ENCODE results near the gene DHX36.

The DHX36 gene

GRCh38 chr3:154285221-154285620 is 39.1 kb downstream of the DHX36 start:
- H3K4me3 ChIP-seq (ENCODE audit: low read depth, low read length): no peak overlapping the region

GRCh38 chr3:154280161-154280560 is 44.1 kb downstream of the DHX36 start:
- H3K4me3 ChIP-seq (ENCODE audit: low read depth, low read length): no peak overlapping the region

- H3K4me3 ChIP-seq (ENCODE audit: low read depth, low read length): no peak overlapping the region
These were observed 48.3 kb downstream of the DHX36 start for GRCh38 chr3:154275965-154276364.

GRCh38 chr3:154275292-154275691 is 49.0 kb downstream of the DHX36 start:
- H3K4me3 ChIP-seq (ENCODE audit: low read depth, low read length): no peak overlapping the region

GRCh38 chr3:154274348-154274747 is 49.9 kb downstream of the DHX36 start:
- no peak overlapping the region for H3K4me3 ChIP-seq (ENCODE audit: low read depth, low read length)

GRCh38 chr3:154273381-154273780 is 50.9 kb downstream of the DHX36 start:
- H3K4me3 ChIP-seq (ENCODE audit: low read depth, low read length): no peak overlapping the region

GRCh38 chr3:154254527-154254926 is 69.8 kb downstream of the DHX36 start:
- H3K4me3 ChIP-seq (ENCODE audit: low read depth, low read length): no peak overlapping the region

GRCh38 chr3:154252759-154253638 is 71.3 kb downstream of the DHX36 start:
- H3K4me3 ChIP-seq (ENCODE audit: low read depth, low read length): no peak overlapping the region

- no peak overlapping the region for H3K4me3 ChIP-seq (ENCODE audit: low read depth, low read length)
These were observed 72.7 kb downstream of the DHX36 start for GRCh38 chr3:154251610-154252009.

GRCh38 chr3:154250291-154250690 is 74.0 kb downstream of the DHX36 start:
- no peak overlapping the region for H3K4me3 ChIP-seq (ENCODE audit: low read depth, low read length)

GRCh38 chr3:154247806-154248415 is 76.4 kb downstream of the DHX36 start:
- no peak overlapping the region for H3K4me3 ChIP-seq (ENCODE audit: low read depth, low read length)

- H3K4me3 ChIP-seq (ENCODE audit: low read depth, low read length): no peak overlapping the region
These were observed 79.6 kb downstream of the DHX36 start for GRCh38 chr3:154244644-154245043.

- no peak overlapping the region for H3K4me3 ChIP-seq (ENCODE audit: low read depth, low read length)
These were observed 80.9 kb downstream of the DHX36 start for GRCh38 chr3:154243353-154243752.

GRCh38 chr3:154242766-154243165 is 81.5 kb downstream of the DHX36 start:
- H3K4me3 ChIP-seq (ENCODE audit: low read depth, low read length): no peak overlapping the region

- H3K4me3 ChIP-seq (ENCODE audit: low read depth, low read length): no peak overlapping the region
These were observed 82.8 kb downstream of the DHX36 start for GRCh38 chr3:154241496-154241895.

GRCh38 chr3:154240235-154240634 is 84.1 kb downstream of the DHX36 start:
- H3K4me3 ChIP-seq (ENCODE audit: low read depth, low read length): no peak overlapping the region

- no peak overlapping the region for H3K4me3 ChIP-seq (ENCODE audit: low read depth, low read length)
These were observed 88.0 kb downstream of the DHX36 start for GRCh38 chr3:154236331-154236730.

GRCh38 chr3:154235330-154235729 is 89.0 kb downstream of the DHX36 start:
- H3K4me3 ChIP-seq (ENCODE audit: low read depth, low read length): no peak overlapping the region

- no peak overlapping the region for H3K4me3 ChIP-seq (ENCODE audit: low read depth, low read length)
These were observed 95.1 kb downstream of the DHX36 start for GRCh38 chr3:154229217-154229590.

- no peak overlapping the region for H3K4me3 ChIP-seq (ENCODE audit: low read depth, low read length)
These were observed 95.6 kb downstream of the DHX36 start for GRCh38 chr3:154228561-154229216.

- H3K4me3 ChIP-seq (ENCODE audit: low read depth, low read length): no peak overlapping the region
These were observed 96.8 kb downstream of the DHX36 start for GRCh38 chr3:154227531-154227930.

- no peak overlapping the region for H3K4me3 ChIP-seq (ENCODE audit: low read depth, low read length)
These were observed 98.8 kb downstream of the DHX36 start for GRCh38 chr3:154225536-154225935.
